GM12891 (cell line): ENCODE results near the gene POR.
"Not testable (repeated sequence)": the region's sequence is repeated elsewhere in the genome, so short reads cannot be mapped to it uniquely, and the experiment has no call there.

Experiments used
- PAX5 ChIP-seq: IDR thresholded peaks from 2 replicates; pipeline ENCODE4 v1.6.1; 2011; ENCODE audit warnings: low read length, moderate library complexity, mild to moderate bottlenecking; ENCODE audit not compliant: insufficient read depth, severe bottlenecking
- POLR2A ChIP-seq: IDR thresholded peaks from 2 replicates; pipeline ENCODE4 v1.6.1; 2011; ENCODE audit warnings: low read depth, low read length, control low read depth
- POLR2AphosphoS5 ChIP-seq: IDR thresholded peaks from 2 replicates; pipeline ENCODE4 v1.6.1; 2011; ENCODE audit warnings: low read depth, low read length, control low read depth
- POU2F2 ChIP-seq: IDR thresholded peaks from 2 replicates; pipeline ENCODE4 v1.6.1; 2011; ENCODE audit warnings: low read depth, mild to moderate bottlenecking, control low read depth, low read length, moderate library complexity
- SPI1 ChIP-seq: IDR thresholded peaks from 2 replicates; pipeline ENCODE4 v1.6.1; 2011; ENCODE audit warnings: low read depth, low read length, control low read depth
- TAF1 ChIP-seq: IDR thresholded peaks from 2 replicates; pipeline ENCODE4 v1.6.1; 2011; ENCODE audit warnings: low read depth, low read length, control low read depth

- not testable (repeated sequence) for TF ChIP-seq POLR2AphosphoS5, POLR2A, TAF1, SPI1, POU2F2, PAX5
Measured at GRCh38 chr7:75883265-75883824, 31.6 kb upstream of the POR start.
